Mesendoderm (in vitro differentiated cells): ENCODE results near the gene PIK3CD.
"Not testable (repeated sequence)": the region's sequence is repeated elsewhere in the genome, so short reads cannot be mapped to it uniquely, and the experiment has no call there.

ENCODE experiments used
- DNase-seq: peaks from one replicate; pipeline ENCODE4 v3.0.0; 2013
- H2AK5ac ChIP-seq: 2 replicates; pipeline ENCODE4 v1.6.1; 2013; ENCODE audit warnings: low read length, inconsistent platforms
- H2BK120ac ChIP-seq: 2 replicates; pipeline ENCODE4 v1.6.1; 2013; ENCODE audit warnings: low read depth, mild to moderate bottlenecking, low read length, moderate library complexity, mixed read lengths
- H2BK15ac ChIP-seq: replicated peaks from 2 replicates; pipeline ENCODE4 v1.6.1; 2013; ENCODE audit warnings: low read depth, mild to moderate bottlenecking, moderate library complexity
- H2BK5ac ChIP-seq: 2 replicates; pipeline ENCODE4 v1.6.1; 2013; ENCODE audit warnings: low read length, inconsistent platforms
- H3K18ac ChIP-seq: 2 replicates; pipeline ENCODE4 v1.6.1; 2013; ENCODE audit warnings: mild to moderate bottlenecking, low read length, mixed read lengths
- H3K23ac ChIP-seq: one replicate; pipeline ENCODE4 v1.6.1; 2013; ENCODE audit warnings: low read length
- H3K27ac ChIP-seq: 2 replicates; pipeline ENCODE4 v1.5.1; 2013; ENCODE audit warnings: low read depth, mild to moderate bottlenecking, inconsistent platforms, low read length, moderate library complexity
- H3K27me3 ChIP-seq: 2 replicates; pipeline ENCODE4 v1.6.1; 2013; ENCODE audit warnings: low read length, control low read depth, mild to moderate bottlenecking, inconsistent platforms; ENCODE audit not compliant: insufficient read depth, poor library complexity
- H3K36me3 ChIP-seq: 2 replicates; pipeline ENCODE4 v1.6.1; 2013; ENCODE audit warnings: low read length, inconsistent platforms; ENCODE audit not compliant: control insufficient read depth, insufficient read depth
- H3K4ac ChIP-seq: one replicate; pipeline ENCODE4 v1.6.1; 2013; ENCODE audit warnings: low read depth, mild to moderate bottlenecking, low read length, moderate library complexity
- H3K4me1 ChIP-seq: 2 replicates; pipeline ENCODE4 v1.6.1; 2013; ENCODE audit warnings: low read depth, low read length, inconsistent platforms; ENCODE audit not compliant: control insufficient read depth
- H3K4me2 ChIP-seq: 2 replicates; pipeline ENCODE4 v1.6.1; 2013; ENCODE audit warnings: low read length
- H3K4me3 ChIP-seq: 2 replicates; pipeline ENCODE4 v1.5.1; 2013; ENCODE audit warnings: mild to moderate bottlenecking, low read length
- H3K56ac ChIP-seq: one replicate; pipeline ENCODE4 v1.6.1; 2013; ENCODE audit warnings: low read length
- H3K79me1 ChIP-seq: 2 replicates; pipeline ENCODE4 v1.6.1; 2013; ENCODE audit warnings: low read length, inconsistent platforms
- H3K79me2 ChIP-seq: 2 replicates; pipeline ENCODE4 v1.6.1; 2013; ENCODE audit warnings: mild to moderate bottlenecking, low read length; ENCODE audit not compliant: control insufficient read depth, insufficient read depth
- H3K9ac ChIP-seq: 2 replicates; pipeline ENCODE4 v1.6.1; 2013; ENCODE audit warnings: low read length, inconsistent platforms
- H4K5ac ChIP-seq: one replicate; pipeline ENCODE4 v1.6.1; 2013; ENCODE audit warnings: low read length
- H4K8ac ChIP-seq: one replicate; pipeline ENCODE4 v1.6.1; 2013; ENCODE audit warnings: low read depth, mild to moderate bottlenecking, control low read depth, low read length, moderate library complexity
- WGBS: extraction: QIAGEN DNeasy Blood & Tissue Kit; methylation state at CpG from one replicate; pipeline ENCODE4 v1.1.7; 2013; ENCODE audit warnings: low lambda C conversion rate, missing lambda C conversion rate; ENCODE audit not compliant: insufficient coverage; ENCODE audit errors: extremely low coverage; 5-methylcytosine and 5-hydroxymethylcytosine counted together

The PIK3CD gene

DNA sequence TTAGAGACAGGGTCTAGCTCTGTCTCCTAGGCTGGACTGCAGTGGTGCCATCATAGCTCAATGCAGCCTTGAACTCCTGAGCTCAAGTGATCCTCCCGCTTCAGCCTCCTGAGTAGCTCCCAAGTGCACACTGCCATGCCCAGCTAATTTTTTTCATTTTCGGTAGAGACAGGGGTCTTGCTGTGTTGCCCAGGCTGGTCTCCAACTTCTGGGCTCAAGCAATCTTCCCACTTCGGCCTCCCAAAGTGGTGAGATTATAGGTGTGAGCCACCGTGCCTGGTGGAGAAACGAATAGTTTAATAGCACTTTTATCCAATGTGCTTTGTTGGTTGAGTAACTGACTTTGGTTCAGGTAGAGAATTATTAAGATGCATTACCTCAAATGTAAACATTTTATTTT, 20.9 kb downstream of the PIK3CD start:
- no peak overlapping the region for H2BK5ac ChIP-seq
- H3K4me2 ChIP-seq: no peak overlapping the region
- H4K5ac ChIP-seq: no peak overlapping the region
- no peak overlapping the region for H3K27ac ChIP-seq
- no peaks in the 10 kb centered on the region for H3K79me2 ChIP-seq
- H3K4ac ChIP-seq: no peak overlapping the region
- H3K9ac ChIP-seq: no peak overlapping the region
- H3K79me1 ChIP-seq: no peaks in the 10 kb centered on the region
- no peak overlapping the region for H3K23ac ChIP-seq
- H4K8ac ChIP-seq: no peak overlapping the region
- no peak overlapping the region for H2BK15ac ChIP-seq
- no peaks in the 10 kb centered on the region for H3K4me1 ChIP-seq
- H3K27me3 ChIP-seq: no peaks in the 10 kb centered on the region
- no peak for DNase-seq
- no peak overlapping the region for H3K56ac ChIP-seq
- H3K4me3 ChIP-seq: no peak overlapping the region
- no peak overlapping the region for H3K18ac ChIP-seq
- H2BK120ac ChIP-seq: no peak overlapping the region
- H3K36me3 ChIP-seq: no peaks in the 10 kb centered on the region
- no peak overlapping the region for H2AK5ac ChIP-seq
- no CpG with 5 or more reads among the region's 5 CpGs for WGBS

DNA sequence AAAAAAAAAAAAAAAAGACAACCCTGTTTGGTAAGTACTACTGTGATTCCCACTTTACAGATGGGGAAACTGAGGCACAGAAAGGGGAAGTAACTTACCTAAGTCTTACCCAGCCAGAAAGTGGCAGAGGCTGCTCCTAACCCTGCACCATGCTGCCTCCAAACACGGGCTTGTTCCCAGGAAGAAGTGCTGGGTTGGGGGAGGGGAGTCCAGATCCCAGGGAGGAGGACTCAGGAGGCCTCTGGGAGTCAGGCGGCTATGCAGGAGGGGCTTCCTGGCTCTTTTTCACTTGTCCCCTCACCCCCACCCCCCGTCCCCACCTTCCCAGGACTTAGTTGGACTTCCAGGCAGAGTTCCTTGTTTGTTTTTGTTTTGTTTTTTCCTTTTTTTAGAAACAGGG, 23.9 kb downstream of the PIK3CD start:
- Histone ChIP-seq H3K79me1 (no peaks in the 10 kb centered on the region), H3K27ac (no peak overlapping the region), H4K8ac (no peak overlapping the region), H3K4ac (no peak overlapping the region), H3K18ac (no peak overlapping the region), H3K27me3 (no peaks in the 10 kb centered on the region), H4K5ac (no peak overlapping the region), H3K9ac (no peak overlapping the region), H2BK5ac (no peak overlapping the region), H3K4me2 (no peak overlapping the region), H2BK120ac (no peak overlapping the region), H2BK15ac (no peak overlapping the region), H3K23ac (no peak overlapping the region), H3K4me3 (no peak overlapping the region), H3K36me3 (no peaks in the 10 kb centered on the region), H3K79me2 (no peaks in the 10 kb centered on the region), H2AK5ac (no peak overlapping the region), H3K56ac (no peak overlapping the region), H3K4me1 (no peaks in the 10 kb centered on the region)
- DNase-seq: no peak
- WGBS: no CpG with 5 or more reads among the region's 3 CpGs

DNA sequence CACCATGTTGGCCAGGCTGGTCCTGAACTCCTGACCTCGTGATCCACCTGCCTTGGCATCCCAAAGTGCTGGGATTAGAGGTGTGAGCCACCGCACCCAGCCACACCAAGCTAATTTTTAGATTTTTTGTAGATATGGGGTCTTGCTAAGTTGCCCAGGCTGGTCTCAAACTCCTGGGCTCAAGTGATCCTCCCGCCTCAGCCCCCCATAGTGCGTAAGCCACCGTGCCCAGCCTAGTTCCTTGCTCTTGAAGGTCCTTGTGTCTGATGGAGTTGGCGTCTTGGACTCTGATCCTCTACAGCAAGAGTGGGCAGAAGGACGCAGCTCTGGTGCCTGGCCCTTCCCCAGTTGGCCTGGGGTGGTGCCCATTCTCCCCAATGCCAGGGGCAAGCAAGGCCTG, 24.6 kb downstream of the PIK3CD start:
- no CpG with 5 or more reads among the region's 7 CpGs for WGBS

DNA sequence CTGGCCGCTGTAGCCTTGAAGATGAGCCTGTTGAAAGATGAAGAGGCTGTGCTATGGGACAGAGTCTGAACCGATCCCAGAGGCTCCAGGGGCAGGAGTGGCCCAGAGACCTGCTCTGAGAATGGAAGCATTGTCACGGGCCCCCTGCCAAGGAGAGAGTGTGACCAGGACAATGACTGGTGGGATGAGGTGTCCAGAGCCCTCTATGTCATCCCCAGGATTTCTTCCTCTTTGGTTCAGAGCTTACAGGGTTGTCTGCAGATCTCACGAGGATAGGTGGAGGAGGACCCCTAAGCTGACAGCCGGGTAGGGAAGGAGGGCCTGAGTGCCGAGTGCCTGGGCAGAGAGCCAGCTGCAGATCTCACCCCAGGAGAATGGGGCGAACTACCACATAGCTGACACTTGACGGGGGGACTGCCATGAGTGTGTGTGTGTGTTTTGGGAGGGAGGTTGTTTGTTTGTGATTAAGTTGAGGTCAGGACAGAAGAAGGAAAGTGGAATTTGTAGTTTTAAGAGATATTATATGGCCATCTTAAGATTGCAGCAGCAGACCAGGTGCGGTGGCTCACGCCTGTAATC, 25.4 kb downstream of the PIK3CD start:
- Histone ChIP-seq H2AK5ac (no peak overlapping the region), H3K4me1 (no peaks in the 10 kb centered on the region), H3K18ac (no peak overlapping the region), H3K27ac (no peak overlapping the region), H4K5ac (no peak overlapping the region), H2BK120ac (no peak overlapping the region), H3K4me2 (no peak overlapping the region), H3K4ac (no peak overlapping the region), H3K23ac (no peak overlapping the region), H3K79me1 (no peaks in the 10 kb centered on the region), H3K4me3 (no peak overlapping the region), H3K56ac (no peak overlapping the region), H2BK5ac (no peak overlapping the region), H3K79me2 (no peaks in the 10 kb centered on the region), H2BK15ac (no peak overlapping the region), H4K8ac (no peak overlapping the region), H3K27me3 (no peaks in the 10 kb centered on the region), H3K9ac (no peak overlapping the region), H3K36me3 (no peaks in the 10 kb centered on the region)
- no CpG with 5 or more reads among the region's 10 CpGs for WGBS
- DNase-seq: no peak

More for the DNA sequence above, 24.6 kb downstream of the PIK3CD start:
- H3K18ac ChIP-seq, H3K4me3 ChIP-seq, H4K8ac ChIP-seq, H3K23ac ChIP-seq, H3K27ac ChIP-seq, H3K79me1 ChIP-seq, H3K56ac ChIP-seq, H3K4me1 ChIP-seq, H2BK5ac ChIP-seq, H3K9ac ChIP-seq, H3K79me2 ChIP-seq, H3K4ac ChIP-seq, H3K36me3 ChIP-seq, DNase-seq, H2BK15ac ChIP-seq, H4K5ac ChIP-seq, H3K4me2 ChIP-seq, H2BK120ac ChIP-seq, H2AK5ac ChIP-seq, H3K27me3 ChIP-seq: not testable (repeated sequence)

DNA sequence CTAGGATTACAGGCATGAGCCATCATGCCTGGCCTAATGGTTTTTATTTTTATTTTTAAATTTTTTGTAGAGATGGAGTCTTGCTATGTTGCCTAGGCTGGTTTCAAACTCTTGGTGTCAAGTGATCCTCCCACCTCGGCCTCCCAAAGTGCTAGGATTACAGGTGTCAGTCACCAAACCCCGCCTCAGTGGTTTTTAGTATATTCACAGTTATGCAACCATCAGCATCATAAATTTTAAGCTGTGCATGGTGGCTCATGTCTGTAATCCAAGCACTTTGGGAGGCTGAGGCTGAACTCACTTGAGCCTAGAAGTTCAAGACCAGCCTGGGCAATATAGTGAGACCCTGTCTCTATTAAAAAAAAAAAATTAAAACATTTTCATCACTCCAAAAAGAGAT, 28.6 kb downstream of the PIK3CD start:
- no peak for DNase-seq
- H3K79me1 ChIP-seq: no peaks in the 10 kb centered on the region
- no CpG with 5 or more reads among the region's 2 CpGs for WGBS
- no peak overlapping the region for H2BK120ac ChIP-seq
- H3K79me2 ChIP-seq: no peaks in the 10 kb centered on the region
- H3K18ac ChIP-seq: no peak overlapping the region
- no peaks in the 10 kb centered on the region for H3K36me3 ChIP-seq
- no peaks in the 10 kb centered on the region for H3K4me1 ChIP-seq
- H3K56ac ChIP-seq: no peak overlapping the region
- no peaks in the 10 kb centered on the region for H3K27me3 ChIP-seq
- H3K9ac ChIP-seq: no peak overlapping the region
- no peak overlapping the region for H3K4ac ChIP-seq
- no peak overlapping the region for H2BK5ac ChIP-seq
- H4K5ac ChIP-seq: no peak overlapping the region
- no peak overlapping the region for H4K8ac ChIP-seq
- H3K4me2 ChIP-seq: no peak overlapping the region
- H3K4me3 ChIP-seq: no peak overlapping the region
- H2AK5ac ChIP-seq: no peak overlapping the region
- no peak overlapping the region for H3K27ac ChIP-seq
- no peak overlapping the region for H3K23ac ChIP-seq
- H2BK15ac ChIP-seq: no peak overlapping the region

DNA sequence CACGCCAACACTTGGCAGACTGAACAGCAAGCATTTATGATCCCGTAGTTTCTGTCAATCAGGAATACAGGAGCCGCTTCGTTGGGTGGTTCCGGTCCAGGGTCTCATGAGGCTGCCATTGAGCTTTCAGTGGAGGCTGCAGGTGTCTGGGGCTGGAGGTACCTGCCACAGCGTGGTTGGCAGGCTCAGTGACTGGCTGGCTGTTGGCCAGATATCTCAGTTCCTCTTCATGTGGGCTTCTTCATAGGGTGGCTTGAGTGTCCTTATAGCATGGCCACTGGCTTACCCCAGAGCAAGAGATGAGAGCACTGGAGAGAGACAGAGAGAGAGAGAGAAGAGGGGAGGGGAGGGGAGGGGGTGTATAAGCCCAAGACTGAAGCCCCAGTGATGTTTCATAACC, 29.3 kb downstream of the PIK3CD start:
- H3K18ac ChIP-seq: no peak overlapping the region
- WGBS: no CpG with 5 or more reads among the region's 6 CpGs
- DNase-seq: no peak
- no peaks in the 10 kb centered on the region for H3K4me1 ChIP-seq
- no peak overlapping the region for H3K9ac ChIP-seq
- no peak overlapping the region for H3K23ac ChIP-seq
- no peak overlapping the region for H3K4ac ChIP-seq
- no peaks in the 10 kb centered on the region for H3K79me1 ChIP-seq
- H2BK120ac ChIP-seq: no peak overlapping the region
- H4K8ac ChIP-seq: no peak overlapping the region
- H3K4me2 ChIP-seq: no peak overlapping the region
- H3K56ac ChIP-seq: no peak overlapping the region
- no peaks in the 10 kb centered on the region for H3K79me2 ChIP-seq
- H3K36me3 ChIP-seq: no peaks in the 10 kb centered on the region
- no peak overlapping the region for H3K4me3 ChIP-seq
- H3K27ac ChIP-seq: no peak overlapping the region
- H2BK15ac ChIP-seq: no peak overlapping the region
- H3K27me3 ChIP-seq: no peaks in the 10 kb centered on the region
- H2BK5ac ChIP-seq: no peak overlapping the region
- H4K5ac ChIP-seq: no peak overlapping the region
- H2AK5ac ChIP-seq: no peak overlapping the region
